ENCODE data around the gene ZMYM4.
"Not testable (repeated sequence)": the region's sequence is repeated elsewhere in the genome, so short reads cannot be mapped to it uniquely, and the experiment has no call there.

The ZMYM4 gene

GRCh38 chr1:35454616-35455015 is 186.1 kb downstream of the ZMYM4 start:
- no peak for DNase-seq

GRCh38 chr1:35460796-35461195 is 192.3 kb downstream of the ZMYM4 start:
- no peak for DNase-seq

DNA sequence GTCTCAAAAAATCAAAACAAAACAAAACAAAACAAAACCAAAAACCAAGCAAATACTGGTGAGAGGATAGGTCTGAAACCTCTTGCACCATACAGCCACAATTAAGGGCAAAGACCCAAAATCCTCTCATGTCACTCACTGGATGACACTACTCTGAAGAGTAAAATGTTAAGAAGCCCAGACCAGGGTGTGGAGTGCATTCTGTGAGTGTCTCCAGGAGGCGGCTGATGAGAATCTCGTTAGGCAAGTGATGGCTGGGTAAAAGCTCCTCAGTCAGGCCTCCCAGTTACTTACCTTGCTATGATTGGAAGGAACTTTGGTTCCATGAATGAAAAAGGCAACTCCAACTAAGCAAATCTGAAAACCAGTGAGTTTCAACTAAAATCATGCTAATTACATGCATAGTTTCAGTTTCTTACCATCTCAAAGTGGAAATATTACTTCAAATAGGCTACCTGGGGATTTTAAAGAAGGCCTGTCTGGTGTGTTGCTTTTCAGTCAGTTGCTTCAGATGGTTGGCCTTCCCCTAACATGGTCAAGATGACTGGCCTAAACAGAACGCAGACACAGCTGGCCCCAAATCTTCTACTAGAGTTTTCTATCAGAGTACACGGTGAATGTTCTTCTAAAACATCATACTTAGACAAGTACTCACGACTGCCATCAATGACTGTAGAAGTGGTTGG is 193.6 kb downstream of the ZMYM4 start:
- no peak for DNase-seq

GRCh38 chr1:35463232-35463631 is 194.7 kb downstream of the ZMYM4 start:
- no peak for DNase-seq

- not testable (repeated sequence) for DNase-seq
These were observed 195.2 kb downstream of the ZMYM4 start for GRCh38 chr1:35463749-35464148.

DNA sequence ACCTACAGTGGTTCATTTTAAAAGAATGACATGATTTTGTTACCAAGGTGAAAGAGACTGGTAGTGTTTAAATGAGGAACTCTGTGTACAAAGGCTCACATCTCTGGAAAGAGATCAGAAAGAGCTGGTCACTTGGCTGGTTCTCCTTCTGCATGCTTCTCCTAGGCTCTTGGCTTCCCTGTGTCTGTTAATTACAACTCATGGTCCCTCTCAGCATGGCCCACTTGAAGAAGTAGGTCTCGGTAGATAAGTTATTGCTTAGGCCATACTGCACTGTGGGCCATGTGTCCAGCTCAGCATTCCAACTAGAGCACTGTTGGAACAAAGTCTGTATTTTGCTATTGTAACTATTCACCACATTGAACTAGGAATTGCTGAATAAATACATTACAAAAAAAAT is 197.6 kb downstream of the ZMYM4 start:
- DNase-seq = no peak

DNA sequence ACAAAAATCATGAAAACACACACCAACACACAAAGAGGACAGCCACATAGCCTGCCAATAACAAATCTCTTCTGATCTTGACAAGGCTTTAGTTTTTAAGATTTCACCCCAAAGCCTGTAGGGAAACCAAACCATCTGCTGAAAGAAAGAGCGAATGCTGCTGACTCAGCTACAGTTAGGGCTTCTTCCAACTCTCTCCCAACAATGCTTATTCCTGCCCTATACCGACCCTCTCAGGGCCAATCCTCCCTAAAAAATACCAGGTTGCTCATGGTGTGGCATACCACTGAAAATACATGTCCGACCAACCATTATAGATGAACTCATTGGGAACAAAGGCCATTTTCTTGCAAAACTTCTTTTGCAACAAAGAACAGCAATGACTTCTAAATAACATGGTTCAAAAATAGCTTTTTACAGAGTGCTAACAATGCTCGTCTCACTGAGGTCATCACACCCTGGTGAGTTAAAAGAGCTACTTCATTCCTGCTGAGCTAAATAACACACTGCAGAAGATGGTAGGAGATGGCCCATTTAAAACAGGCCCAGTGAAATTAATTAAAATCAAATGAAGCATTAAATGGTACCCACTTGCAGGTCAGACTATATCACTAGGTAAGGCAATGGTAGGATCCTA is 202.6 kb downstream of the ZMYM4 start:
- no peak for DNase-seq
